ENCODE measurements around the gene SH3RF1. TPM values are rescaled to one million over a fixed set of nuclear protein-coding genes. Genes with fewer than 3 reads are reported as not detected.

The SH3RF1 gene
- total and polyA plus RNA-seq, 10 of the 15 experiments (the other 5 are each of a cell fraction or from before 2014, with no cell fraction given) = 4.5 to 22.5 (median 10.4) TPM

DNA sequence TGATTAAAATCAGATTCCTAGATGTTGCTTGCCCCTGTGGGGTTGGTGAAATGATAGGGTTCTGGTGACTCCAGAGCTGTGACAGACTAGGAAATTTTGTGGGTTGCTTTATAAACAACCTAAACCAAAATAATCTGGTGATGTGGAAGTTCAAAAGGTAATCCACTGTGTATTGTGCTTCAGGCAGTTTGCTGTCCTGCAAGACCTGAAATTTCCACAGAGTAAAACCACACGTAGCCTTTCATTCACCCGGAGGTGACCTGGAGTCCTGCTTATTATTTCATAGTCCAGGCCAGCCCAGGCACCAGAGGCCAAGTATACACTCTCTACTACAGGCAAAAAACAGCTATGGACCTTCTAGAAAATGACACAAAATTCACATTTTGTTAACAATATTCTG, 146.1 kb downstream of the SH3RF1 start:
- Histone ChIP-seq H3K9me3 (replicated peaks; ENCODE audit: control insufficient read depth, insufficient read depth, low read length) (no peaks in the 10 kb centered on the region), H3K4me3 (no peak overlapping the region), H3K79me2 (ENCODE audit: control insufficient read depth, insufficient read depth, low read length) (no peaks in the 10 kb centered on the region), H3K4me1 (ENCODE audit: control insufficient read depth, insufficient read depth, low read length) (no peaks in the 10 kb centered on the region), H3K4me2 (ENCODE audit: control insufficient read depth, insufficient read depth) (no peak overlapping the region), H3K36me3 (ENCODE audit: control insufficient read depth in 2 of 2, insufficient read depth in 2 of 2, low read length in 1 of 2) (peaks cover 1 to 22% of the 10 kb centered on the region in 2 experiments; a peak in 3 of 4 replicates), H3K9ac (ENCODE audit: control insufficient read depth, insufficient read depth, low read length) (no peak overlapping the region), H3K27ac (ENCODE audit: control insufficient read depth, insufficient read depth) (no peak overlapping the region), H4K20me1 (ENCODE audit: control insufficient read depth, insufficient read depth) (no peaks in the 10 kb centered on the region), H2AFZ (ENCODE audit: control insufficient read depth, low read depth, low read length) (no peak overlapping the region), H3K27me3 (replicated peaks in 1 of 2; ENCODE audit: control insufficient read depth in 2 of 2, insufficient read depth in 2 of 2, low read length in 1 of 2) (no peaks in the 10 kb centered on the region)
- intact Hi-C loops (cut with micrococcal nuclease; ENCODE audit: unreplicated experiment) (loop anchor here (10.0 kb wide), 1 partner anchor 360 kb away; no protein-coding TSS in a partner anchor), in situ Hi-C loops (cut with MboI) (no loop called here)
- ATAC-seq (no peak), DNase-seq (ENCODE audit: low read depth, low spot score) (no peak), FAIRE-seq (no peak)
- ChIA-PET RAD21 (ENCODE audit: unreplicated experiment) (interaction anchor here (0.8 kb wide), 1 partner anchor 357 kb away, joined by 3 read pairs; no protein-coding TSS in a partner anchor), SMC1A (ENCODE audit: uncharacterized antibody, unreplicated experiment) (interaction anchor here (1.8 to 3.8 kb wide), 2 partner anchors 15 to 144 kb away, joined by 5 to 12 read pairs; no protein-coding TSS in a partner anchor), POLR2A (no interaction called here), CTCF (no interaction called here)
- TF ChIP-seq STAT1 (conservative IDR thresholded peaks at IDR 0.05) (no peak), CHD4 (IDR thresholded peaks at IDR 0.05) (no peak), SRF (IDR thresholded peaks at IDR 0.05; ENCODE audit: low read depth in 2 of 2, low read length in 2 of 2) (no peak), YY1 (IDR thresholded peaks at IDR 0.05; ENCODE audit: low read depth, low read length) (no peak), PKNOX1 (IDR thresholded peaks at IDR 0.05) (no peak), MEF2B (IDR thresholded peaks at IDR 0.05; ENCODE audit: partially characterized antibody, poor library complexity, severe bottlenecking) (no peak), HCFC1 (IDR thresholded peaks at IDR 0.05; ENCODE audit: low read length) (no peak), BACH1 (IDR thresholded peaks at IDR 0.05; ENCODE audit: borderline replicate concordance) (no peak), ESRRA (IDR thresholded peaks at IDR 0.05; ENCODE audit: low read length) (no peak), ZBTB11 (CRISPR knock-in tag; IDR thresholded peaks at IDR 0.05) (no peak), LARP7 (IDR thresholded peaks at IDR 0.05) (no peak), SMAD1 (IDR thresholded peaks at IDR 0.05; ENCODE audit: low read depth, partially characterized antibody) (no peak), EP300 (IDR thresholded peaks at IDR 0.05; ENCODE audit: borderline replicate concordance in 1 of 2, control insufficient read depth in 1 of 2, low read depth in 2 of 2, low read length in 2 of 2) (no peak)
- TF ChIP-seq, protein P1, sequence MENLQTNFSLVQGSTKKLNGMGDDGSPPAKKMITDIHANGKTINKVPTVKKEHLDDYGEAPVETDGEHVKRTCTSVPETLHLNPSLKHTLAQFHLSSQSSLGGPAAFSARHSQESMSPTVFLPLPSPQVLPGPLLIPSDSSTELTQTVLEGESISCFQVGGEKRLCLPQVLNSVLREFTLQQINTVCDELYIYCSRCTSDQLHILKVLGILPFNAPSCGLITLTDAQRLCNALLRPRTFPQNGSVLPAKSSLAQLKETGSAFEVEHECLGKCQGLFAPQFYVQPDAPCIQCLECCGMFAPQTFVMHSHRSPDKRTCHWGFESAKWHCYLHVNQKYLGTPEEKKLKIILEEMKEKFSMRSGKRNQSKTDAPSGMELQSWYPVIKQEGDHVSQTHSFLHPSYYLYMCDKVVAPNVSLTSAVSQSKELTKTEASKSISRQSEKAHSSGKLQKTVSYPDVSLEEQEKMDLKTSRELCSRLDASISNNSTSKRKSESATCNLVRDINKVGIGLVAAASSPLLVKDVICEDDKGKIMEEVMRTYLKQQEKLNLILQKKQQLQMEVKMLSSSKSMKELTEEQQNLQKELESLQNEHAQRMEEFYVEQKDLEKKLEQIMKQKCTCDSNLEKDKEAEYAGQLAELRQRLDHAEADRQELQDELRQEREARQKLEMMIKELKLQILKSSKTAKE (IDR thresholded peaks at IDR 0.05; ENCODE audit: low read depth, poor library complexity, severe bottlenecking) = no peak
- BruUV-seq (replicated peaks) = no TSS peak
- WGBS (ENCODE audit: insufficient coverage, insufficient replicate concordance, low lambda C conversion rate, missing lambda C conversion rate) = 95% methylated on average over 2 of the region's 2 CpGs

Data from GM12878 (cell line).